ENCODE measurements around the gene FLNB.

The FLNB gene, protein sequence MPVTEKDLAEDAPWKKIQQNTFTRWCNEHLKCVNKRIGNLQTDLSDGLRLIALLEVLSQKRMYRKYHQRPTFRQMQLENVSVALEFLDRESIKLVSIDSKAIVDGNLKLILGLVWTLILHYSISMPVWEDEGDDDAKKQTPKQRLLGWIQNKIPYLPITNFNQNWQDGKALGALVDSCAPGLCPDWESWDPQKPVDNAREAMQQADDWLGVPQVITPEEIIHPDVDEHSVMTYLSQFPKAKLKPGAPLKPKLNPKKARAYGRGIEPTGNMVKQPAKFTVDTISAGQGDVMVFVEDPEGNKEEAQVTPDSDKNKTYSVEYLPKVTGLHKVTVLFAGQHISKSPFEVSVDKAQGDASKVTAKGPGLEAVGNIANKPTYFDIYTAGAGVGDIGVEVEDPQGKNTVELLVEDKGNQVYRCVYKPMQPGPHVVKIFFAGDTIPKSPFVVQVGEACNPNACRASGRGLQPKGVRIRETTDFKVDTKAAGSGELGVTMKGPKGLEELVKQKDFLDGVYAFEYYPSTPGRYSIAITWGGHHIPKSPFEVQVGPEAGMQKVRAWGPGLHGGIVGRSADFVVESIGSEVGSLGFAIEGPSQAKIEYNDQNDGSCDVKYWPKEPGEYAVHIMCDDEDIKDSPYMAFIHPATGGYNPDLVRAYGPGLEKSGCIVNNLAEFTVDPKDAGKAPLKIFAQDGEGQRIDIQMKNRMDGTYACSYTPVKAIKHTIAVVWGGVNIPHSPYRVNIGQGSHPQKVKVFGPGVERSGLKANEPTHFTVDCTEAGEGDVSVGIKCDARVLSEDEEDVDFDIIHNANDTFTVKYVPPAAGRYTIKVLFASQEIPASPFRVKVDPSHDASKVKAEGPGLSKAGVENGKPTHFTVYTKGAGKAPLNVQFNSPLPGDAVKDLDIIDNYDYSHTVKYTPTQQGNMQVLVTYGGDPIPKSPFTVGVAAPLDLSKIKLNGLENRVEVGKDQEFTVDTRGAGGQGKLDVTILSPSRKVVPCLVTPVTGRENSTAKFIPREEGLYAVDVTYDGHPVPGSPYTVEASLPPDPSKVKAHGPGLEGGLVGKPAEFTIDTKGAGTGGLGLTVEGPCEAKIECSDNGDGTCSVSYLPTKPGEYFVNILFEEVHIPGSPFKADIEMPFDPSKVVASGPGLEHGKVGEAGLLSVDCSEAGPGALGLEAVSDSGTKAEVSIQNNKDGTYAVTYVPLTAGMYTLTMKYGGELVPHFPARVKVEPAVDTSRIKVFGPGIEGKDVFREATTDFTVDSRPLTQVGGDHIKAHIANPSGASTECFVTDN (N-terminal part only)

DNA sequence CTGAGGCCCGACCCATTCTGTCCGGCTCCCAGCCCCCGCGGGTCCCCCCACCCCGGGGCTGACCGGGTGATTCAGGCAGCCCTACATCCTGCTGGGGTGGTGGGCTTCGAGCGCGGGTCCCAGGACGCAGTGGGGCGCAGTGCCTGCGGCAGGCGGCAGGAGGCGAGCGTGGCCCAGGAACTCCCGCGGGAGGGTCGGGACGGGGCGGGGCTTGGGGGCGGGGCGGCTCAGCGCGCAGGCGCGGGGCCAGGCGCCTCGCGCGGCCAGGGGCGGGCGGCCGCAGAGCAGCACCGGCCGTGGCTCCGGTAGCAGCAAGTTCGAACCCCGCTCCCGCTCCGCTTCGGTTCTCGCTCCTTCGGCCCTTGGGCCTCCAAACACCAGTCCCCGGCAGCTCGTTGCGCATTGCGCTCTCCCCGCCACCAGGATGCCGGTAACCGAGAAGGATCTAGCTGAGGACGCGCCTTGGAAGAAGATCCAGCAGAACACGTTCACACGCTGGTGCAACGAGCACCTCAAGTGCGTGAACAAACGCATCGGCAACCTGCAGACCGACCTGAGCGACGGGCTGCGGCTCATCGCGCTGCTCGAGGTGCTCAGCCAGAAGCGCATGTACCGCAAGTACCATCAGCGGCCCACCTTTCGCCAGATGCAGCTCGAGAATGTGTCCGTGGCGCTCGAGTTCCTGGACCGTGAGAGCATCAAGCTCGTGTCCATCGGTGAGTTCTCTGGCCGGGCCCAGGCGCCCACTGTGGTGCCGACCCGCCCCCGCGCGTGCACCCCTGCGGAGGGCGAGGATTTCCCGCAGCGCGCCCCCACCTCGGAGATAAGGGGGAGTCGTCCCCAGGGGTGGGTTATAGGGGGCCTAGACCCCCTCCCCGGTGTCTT, at the start of gene FLNB:
Gene FLNB, plus strand, starts transcription at position 282 of the 885 bp plus-strand sequence. Its CDS starts 143 bp downstream, at position 425.
- peak; percentile 85 for DNase-seq

DNA sequence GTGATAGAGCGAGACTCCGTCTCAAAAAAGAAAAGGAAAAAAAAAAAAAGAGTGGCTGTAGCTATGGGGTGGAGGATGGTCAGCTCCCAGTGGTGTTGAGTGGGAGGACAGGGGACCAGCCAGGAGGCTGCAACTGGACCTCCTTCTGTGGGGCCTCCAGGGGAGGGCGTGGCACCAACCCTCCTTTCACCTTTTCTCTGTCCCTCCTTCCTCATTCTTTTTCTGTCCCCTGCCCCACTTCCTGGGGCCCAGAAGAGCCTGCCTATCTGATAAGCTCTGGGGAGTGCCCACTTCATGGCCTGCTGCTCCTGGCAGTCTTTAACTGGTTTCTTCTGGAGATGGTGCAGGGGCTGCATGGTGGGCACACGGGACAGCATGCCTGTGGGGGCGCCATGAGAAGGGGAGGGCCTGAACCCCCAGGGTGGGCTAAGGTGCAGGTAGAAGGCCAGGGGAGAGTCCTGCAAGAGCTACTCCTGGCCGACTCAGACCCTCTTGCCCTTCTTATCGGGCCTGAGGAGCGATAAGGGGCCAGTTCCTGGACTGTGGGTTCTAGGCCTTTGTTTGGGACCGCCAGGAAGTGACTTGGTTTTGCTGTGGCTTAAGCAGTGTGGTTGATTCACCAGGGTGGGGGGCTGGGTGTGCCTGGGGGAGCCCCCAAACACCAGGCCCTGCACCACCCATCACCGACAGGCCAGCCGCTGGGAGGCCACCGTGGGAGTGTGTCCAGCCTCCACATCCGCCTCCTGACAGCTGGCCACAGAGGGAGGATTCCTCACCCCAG, 49.4 kb upstream of the FLNB start:
- no peak for DNase-seq

DNA sequence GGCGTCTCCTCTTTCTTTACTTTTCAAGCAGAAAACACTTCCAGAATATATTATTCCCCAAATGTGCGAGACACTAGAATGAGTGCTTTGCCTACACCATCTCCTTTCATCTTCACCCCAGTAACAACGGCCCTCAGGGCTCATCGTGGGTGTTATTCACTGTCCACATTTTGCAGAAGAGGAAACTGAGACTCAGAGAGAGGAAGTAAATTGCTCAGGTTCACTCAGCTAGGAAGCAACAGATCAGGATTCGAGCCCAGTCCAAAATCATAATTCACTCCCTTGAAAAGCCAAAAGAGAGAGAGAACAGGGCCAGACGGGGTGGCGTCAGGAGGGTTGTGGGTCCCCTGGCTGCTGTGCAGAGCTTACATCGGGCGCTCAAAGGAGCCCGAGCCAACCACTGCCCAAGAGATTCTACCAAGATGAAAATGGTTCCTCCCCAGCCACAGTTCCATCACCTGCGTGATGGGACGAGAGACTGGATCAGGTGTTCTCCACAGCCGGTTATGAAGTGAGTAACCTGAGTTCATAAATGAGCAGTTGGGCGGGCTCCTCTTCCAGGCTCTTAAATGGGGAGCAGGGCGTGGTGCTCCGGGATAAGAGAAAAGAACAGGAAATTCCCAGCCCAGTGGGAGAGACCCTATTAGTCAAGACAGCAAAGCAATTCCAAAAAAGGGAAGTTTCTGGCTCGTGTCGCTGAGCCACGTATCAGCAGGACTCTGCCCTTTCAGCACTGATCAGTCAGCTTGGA, 48.6 kb upstream of the FLNB start:
- DNase-seq: no peak

DNA sequence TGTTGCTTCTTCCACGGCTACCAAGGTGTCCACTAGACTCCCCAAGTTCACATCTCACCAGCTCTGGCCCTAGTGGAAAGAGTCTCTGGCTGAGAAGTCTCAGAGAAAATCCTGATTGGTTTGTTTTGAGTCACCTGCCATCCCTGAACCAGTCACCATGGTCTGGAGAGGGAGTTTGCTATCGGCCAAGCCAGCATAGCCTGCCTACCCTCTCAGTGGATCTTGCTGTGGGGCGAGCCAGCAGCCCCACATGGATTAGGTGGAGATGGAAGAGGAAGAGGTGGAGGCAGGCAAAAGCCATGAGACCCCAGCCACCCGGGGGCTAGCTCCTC, 48.1 kb upstream of the FLNB start:
- DNase-seq: no peak

DNA sequence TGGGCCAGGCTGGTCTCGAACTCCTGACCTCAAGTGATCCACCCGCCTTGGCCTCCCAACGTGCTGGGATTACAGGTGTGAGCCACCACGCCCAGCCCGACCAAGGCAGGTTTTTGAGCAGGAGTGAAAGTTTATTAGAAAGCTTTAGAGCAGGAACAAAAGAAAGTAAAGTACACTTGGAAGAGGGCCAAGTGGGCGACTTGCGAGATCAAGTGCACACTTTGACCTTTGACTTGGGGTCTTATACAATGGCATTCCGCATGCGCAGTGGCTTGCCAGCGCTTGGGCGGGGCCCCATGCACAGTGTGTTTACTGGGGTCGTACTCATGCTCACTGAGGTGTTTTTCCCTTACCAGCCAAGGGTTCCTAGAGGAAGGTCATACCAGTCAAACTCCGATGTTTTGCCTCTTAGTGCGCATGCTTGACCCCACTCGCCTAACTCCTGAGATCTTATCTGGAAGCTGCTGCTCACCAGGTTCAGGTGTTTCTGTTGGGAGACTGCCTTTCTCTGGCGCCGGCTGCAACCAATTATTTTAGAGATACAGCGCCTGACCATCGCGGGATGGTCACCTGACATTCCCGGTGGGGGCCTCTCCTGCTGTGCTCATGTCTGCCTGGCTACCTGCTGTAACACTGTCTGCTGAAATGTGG, 46.9 kb upstream of the FLNB start:
- no peak for DNase-seq

DNA sequence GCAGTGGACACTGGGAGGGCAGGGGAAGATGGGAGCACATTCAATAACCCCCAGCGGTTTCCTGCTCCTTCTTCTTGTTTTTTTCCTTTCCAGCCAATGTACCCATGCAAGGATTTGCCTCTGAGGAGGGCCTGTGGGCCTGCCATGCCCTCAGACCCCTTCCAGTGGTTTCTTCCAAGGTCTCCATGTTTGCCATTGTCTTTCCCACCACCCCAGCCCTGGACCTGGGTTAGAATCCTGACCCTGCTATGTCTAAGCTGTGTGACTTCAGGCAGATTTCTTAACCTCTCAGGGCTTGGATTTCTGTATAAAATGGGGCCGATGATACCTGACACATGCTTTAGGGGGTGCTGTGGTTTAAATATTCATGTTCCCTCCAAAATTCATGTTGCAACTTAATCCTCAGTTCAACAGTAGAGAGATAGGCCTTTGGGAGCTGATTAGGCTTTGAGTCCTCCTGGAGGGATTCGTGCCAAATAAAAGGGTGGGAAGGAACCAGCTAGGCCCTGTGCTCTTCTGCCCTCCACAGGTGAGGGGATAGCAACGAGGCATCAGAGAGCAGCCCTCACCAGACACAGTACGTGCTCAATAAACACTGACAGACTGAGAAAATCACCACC, 46.3 kb upstream of the FLNB start:
- peak; percentile 26 for DNase-seq

DNA sequence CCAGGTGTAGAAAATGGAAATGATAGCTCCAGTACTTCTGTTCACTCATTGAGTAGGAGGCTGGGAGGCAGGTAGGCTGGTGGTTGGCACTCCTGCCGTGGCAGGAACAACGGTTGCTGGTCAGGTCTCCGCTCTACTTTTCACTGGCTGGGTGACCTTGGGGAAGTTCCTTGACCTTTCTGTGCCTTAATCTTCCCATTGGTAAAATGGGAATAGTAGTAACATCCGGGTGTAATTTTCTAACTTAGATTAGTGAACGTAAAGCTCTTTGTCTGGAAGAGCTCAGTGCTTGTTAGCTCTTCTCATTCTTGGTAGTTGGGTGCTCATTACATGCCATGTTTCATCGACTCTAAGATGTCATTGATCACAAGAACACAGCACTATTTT, 45.8 kb upstream of the FLNB start:
- DNase-seq: no peak

DNA sequence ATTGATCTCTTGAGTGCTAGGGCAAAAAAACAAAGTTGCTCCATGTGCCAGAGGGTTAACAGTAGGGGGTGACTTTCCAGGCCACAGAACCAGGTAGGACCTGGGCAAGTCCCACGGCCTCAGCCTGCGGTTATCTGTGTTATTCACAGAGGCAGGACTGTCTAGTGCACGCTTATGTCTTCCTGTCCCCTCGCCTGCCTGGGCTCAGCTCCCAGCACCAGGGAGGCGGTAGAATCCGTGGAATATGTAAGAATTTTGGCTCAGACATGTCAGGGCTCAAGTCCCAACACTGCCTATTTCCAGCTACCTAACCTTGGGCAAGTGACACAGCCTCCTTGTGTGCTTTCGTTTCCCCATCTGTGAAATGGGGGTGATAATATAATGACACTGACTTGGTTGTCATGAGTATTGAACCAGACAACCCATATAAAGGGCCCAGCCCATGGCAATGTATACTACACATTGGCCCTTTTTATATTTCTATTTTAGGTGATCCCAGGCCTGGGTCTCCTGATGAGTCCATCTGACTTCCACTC, 44.3 kb upstream of the FLNB start:
- no peak for DNase-seq

DNA sequence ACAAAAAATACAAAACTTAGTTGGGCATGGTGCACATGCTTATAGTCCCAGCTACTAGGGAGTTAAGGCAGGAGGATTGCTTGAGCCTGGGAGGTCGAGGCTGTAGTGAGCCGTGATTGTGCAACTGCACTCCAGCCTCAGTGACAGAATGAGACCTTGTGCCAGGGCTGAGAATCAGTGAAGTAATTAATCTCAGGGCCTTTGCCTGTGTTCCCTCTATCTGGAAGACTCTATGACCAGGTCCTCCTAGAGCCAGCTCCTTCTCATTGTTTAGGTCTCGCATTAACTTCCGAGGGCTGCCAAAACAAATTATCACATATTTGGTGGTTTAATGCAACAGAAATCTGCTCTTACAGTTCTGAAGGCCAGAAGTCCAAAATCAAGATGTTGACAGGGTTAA, 41.4 kb upstream of the FLNB start:
- DNase-seq: no peak

DNA sequence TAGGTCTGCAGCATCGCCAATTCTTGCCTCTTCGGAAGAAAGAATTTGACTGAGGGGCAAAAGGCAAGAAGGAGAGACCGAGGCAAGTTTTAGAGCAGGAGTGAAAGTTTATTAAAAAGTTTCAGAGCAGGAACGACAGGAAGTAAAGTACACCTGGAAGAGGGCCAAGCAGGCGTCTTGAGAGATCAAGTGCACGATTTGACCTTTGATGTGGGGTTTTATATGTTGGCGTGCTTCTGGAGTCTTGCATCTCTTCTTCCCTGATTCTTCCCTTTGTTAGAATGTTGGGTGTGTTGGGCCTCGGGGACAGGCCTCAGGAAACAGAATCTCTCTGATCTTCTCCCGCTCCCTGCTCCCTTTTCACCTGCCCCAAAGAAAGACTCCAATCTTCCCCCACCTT, 40.6 kb upstream of the FLNB start:
- DNase-seq: no peak

DNA sequence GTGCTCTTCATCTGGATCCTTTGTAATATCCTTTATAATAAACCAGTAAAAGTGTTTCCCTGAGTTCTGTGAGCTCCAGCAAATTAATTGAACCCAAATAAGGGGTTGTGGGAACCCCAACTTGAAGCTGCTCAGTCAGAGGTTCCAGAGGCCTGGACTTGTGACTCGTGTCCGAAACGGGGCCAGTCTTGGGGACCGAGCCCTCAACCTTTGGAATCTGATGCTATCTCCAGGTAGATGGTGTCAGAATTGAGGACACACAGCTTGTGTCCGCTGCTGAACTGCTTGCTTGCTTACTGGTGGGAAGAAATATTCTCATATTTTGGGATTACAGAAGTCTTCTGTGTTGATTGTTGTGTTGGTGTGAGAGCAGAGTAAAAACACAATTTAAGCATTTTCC, 39.7 kb upstream of the FLNB start:
- no peak for DNase-seq

DNA sequence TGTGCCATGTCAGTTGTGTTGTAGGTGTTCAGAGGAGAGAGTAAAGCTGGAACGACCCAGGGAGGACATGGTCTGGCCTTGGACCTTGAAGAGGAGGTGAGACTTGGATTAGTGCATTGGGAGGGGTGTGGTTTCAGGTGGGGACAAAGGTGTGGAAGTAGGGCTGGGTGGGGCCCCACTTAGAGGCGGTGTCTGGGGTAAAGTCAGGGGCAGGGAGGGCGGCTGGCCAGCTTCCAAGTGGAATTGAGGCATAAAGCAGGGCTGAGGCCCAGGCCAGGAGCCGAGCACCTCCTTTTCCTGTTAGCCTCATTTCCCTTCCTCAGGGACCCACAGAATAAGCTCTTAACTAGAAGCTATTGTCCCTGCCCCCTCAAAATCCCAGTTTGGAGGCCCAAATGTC, 36.2 kb upstream of the FLNB start:
- no peak for DNase-seq

DNA sequence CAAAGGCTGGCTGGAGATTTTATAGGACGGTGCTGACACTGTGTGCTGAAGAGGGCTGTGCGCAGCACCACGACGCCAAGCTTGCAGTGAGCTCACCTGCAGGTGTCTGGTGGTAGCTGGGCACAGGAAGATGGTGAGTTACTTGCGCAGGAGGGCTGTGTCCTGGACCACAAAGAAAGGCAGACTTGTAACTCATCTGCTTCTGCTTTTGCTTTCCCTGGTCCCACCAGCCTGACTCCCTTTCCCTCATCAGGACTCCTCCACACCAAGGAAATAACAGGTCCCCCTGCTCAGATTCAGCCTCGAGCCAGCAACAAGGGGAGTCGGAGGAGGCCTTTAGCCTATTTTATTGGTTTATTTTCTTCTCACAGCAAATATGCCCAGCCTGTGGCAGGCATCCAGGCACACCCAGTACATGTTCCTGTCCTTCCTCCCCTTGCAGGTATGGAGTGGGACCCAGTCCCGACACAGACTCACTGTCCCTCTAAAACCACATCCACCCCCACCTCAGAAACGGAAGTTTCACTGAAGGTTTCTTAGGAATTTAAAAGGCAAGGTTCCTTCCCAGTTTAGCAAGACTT, 35.6 kb upstream of the FLNB start:
- no peak for DNase-seq

DNA sequence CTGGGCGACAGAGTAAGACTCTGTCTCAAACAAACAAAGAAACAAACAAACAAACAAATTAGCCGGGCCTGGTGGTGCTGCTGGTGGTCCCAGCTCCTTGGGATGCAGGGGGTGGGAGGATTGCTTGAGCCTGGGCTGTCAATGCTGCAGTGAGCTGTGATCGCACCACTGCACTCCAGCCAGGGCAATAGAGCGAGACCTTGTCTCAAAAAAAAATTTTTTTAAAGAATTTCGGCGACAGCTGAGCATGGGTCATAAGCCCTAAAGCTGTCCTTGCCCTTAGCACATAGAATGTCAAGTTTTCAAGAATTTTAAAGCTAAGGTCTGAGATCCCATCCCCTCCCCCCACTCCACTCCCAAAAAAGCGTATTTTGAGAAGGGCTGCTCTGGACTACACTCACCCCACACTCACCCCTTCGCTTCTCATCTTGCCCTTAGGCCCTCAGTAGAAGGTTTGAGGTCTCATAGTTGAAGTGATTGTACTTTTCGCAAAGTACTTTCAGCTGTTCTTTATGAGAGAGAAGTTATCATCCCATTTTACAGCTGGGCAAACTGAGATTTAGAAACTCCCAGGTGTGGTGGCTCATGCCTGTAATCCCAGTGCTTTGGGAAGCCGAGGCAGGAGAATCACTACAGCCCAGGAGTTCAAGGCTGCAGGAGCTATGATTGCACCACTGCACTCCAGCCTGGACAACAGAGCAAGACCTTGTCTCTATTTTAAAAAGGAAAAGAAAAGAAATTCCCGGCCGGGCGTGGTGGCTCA, 34.3 kb upstream of the FLNB start:
- no peak for DNase-seq

DNA sequence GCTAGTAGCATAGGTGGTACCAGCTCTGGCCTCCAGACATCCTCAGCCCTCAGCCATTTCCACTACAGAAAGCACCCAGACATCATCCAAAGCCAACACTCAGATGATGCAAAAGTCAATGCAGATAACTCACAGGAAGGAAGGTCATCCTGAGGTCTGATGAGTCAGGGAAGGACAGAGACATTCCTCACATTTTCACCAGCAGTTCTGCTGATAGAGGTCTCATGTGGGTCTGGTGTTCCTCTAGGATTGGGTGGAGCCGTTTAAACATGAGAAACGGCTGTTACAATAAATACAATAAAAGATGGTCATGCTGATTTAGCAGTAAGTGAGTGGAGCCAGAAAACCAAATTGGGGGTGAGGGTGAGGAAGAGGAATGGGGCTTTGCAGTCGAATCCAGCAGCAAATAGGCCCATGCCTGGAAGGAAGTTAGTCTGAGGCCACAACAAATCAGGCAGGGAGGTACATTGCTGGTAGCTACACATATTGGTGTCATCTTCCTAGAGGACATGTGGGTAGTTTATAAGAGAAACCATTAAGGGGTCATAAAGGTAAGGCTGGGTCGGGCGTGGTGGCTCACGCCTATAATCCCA, 33.3 kb upstream of the FLNB start:
- no peak for DNase-seq

DNA sequence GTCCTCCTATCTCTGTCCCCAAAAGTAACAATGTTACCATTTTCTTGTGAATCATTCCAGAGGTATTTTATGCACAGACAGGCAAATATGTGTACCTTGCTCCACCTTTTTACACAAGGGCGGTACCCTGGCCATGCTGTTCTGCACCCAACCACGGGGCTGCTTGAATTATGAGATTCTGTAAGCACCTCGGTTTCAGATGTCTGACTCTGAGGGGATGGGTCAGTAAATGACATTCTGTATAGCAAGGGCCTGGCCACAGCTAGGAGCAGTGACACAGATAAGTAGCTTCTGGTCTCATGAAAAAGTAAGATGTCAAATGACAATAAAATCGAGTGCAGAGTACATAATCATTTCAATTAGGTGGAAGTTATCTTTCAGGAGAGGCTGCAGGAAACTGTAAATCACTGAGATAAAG, 30.4 kb upstream of the FLNB start:
- DNase-seq: no peak

DNA sequence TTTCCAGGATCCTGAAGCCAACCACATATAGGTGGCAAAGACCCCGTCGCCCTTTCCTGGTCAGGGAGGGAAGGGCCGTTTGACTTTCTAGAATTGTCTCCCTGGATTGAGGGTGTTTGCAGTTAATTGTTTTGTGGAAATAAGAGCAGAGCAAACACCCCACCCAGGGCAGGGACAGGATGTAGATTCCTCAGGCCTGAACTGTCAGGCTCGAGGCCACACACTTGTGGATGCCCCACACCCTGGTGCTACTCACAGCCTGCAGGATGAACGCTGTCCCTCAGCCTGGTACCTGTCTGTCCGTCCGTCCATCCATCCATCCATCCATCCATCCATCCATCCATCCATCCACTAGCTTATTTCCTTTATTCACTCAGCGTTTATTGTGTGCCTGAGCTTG, 29.9 kb upstream of the FLNB start:
- DNase-seq: no peak

DNA sequence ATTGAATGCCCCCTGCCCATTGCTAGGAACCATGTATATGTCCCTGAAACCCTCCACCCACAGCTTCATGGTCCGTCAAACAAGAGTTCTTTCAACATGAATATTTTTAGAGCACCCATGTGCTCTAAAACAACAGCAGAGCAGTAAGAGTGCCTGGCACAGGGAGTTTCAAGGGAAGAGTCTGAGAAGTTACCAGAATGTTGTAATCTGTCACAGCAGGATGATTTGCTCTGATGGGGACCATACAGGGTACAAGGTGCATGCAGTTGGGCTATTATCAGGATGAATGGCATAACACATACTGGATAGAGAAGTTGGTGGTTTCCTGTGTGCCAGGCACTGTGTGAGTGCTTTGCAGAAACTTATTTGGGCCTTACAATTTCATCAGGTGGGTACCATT, 27.8 kb upstream of the FLNB start:
- DNase-seq: no peak
